ENCODE data around the gene AVPR2.

GRCh38 chrX:153951683-153952372 is 47.4 kb downstream of the AVPR2 start:
- TF ChIP-seq CTCF (IDR thresholded peaks at IDR 0.05) (no peak), POLR2A (IDR thresholded peaks at IDR 0.05) (no peak), POLR2AphosphoS5 (IDR thresholded peaks at IDR 0.05) (no peak), EP300 (IDR thresholded peaks at IDR 0.05) (no peak)
